NCI-H460 (cell line): ENCODE data around the gene CYP4Z1. TPM values are rescaled to one million over a fixed set of nuclear protein-coding genes. Genes with fewer than 3 reads are reported as not detected.
"Not testable (repeated sequence)": the region's sequence is repeated elsewhere in the genome, so short reads cannot be mapped to it uniquely, and the experiment has no call there.

ENCODE experiments used
- DNase-seq: peaks from one replicate; pipeline ENCODE4 v3.0.0-alpha.2; 2016; ENCODE audit warnings: low read depth; ENCODE audit errors: extremely low read depth
- total RNA-seq: library from RNA; depleted of rRNA; stranded (reverse); fragments of >200 nt; shearing (Covaris generic); gene quantifications from 2 replicates; pipeline ENCODE4 v1.2.3, GENCODE V29; 2014

Gene CYP4Z1
- total RNA-seq, 1 experiment from 2014 or later = not detected

DNA sequence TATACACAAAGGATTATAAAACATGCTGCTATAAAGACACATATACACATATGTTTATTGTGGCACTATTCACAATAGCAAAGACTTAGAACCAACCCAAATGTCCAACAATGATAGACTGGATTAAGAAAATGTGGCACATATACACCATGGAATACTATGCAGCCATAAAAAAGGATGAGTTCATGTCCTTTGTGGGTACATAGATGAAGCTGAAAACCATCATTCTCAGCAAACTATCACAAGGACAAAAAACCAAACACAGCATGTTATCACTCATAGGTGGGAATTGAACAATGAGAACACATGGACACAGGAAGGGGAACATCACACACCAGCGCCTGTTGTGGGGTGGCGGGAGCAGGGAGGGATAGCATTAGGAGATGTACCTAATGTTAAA is 60.0 kb downstream of the CYP4Z1 start:
- not testable (repeated sequence) for DNase-seq

DNA sequence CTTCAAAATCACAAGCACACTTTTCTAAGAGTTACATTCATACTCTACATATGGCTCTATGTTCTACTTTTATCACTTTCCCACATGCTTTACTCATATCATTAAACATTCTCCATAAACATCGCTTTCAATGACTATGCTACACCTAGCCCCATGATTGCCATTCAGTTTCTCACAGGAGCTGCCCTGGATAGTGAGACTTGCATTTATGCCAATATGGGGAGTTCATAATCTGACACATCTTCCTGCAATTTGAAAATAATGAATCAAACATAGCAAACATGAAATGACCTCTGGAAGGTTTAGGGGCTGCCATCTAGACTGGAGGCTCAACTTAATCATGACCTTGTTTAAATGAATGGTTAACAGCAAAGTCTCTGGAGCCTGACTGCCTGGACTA is 61.2 kb downstream of the CYP4Z1 start:
- DNase-seq = no peak

DNA sequence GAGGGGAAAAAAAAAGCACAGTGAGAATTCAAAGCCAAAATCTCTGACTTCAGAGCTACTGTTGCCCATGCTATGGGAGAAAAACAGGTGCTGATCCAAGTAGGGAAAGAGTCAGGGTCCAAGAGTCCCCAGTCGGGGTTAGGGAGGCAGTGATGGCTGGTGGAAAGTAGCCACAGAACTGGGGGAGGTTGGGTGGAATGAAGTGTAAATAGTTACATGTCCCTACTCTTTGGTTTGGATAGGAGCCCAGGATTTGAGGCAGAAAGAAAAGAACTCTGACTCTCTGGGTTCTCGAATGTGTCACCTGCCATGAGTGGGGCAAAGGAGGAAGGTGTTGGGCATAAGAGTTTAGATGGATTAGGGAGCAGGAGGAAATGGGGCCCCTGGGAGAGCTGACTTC is 61.8 kb downstream of the CYP4Z1 start:
- DNase-seq = not testable (repeated sequence)

DNA sequence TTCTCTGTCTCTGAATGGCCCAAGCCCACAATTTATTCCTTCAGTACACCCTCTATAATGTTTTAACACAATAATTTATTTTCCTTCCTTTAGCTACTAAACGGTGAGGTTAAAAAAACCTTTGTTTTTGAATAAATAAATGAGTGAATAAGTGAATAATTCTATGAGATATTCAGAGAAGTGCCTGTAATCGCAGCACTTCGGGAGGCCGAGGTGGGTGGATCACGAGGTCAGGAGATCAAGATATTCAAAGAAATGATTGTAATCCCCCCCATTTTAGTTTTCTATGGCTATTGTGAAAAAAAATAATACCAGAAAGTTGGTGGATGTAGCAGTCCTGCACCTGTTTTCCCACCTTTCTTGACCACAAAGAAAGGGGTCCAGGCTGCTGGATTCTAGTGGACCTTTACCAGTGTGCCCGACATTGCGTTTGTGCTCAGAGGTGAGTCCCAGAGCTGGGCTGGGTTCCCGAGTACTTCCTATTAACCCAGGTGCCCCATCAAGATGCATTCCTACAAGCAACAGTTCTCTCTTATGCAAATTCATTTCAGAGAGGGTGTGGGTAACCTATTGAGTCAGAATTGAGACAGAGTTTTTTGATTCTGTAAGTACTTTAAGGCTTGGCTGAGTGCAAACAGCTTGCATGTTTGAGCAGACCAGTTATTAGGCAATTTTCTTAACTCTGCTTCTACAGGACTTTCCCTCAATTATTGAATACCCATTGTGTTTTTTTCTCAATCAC is 62.6 kb downstream of the CYP4Z1 start:
- not testable (repeated sequence) for DNase-seq

DNA sequence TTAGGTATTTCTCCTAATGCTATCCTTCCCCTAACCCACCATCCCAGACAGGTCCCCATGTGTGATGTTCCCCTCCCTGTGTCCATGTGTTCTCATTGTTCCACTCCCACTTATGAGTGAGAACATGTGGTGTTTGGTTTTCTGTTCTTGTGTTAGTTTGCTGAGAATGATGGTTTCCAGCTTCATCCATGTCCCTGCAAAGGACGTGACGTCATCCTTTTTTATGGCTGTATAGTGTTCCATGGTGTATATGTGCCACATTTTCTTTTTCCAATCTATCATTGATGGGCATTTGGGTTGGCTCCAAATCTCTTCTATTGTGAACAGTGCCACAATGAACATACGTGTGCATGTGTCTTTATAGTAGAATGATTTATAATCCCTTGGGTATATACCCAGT is 65.6 kb downstream of the CYP4Z1 start:
- DNase-seq = not testable (repeated sequence)

DNA sequence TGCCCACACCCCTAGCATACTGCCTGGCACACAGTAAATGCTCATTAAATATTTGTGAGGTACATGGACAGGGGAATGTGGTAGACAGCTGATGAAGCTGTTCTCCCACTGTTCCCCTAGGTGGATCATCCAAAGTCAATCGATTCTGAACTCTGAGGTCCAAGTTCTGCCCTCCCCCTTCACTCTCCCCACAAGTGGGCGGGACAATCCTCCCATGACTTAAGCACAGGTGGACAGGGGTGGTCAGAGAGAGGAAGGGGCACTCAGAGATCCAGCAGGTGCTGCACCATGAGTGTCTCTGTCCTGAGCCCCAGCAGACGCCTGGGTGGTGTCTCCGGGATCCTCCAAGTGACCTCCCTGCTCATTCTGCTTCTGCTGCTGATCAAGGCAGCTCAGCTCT is 70.2 kb downstream of the CYP4Z1 start, which contains the start of gene CYP4A22:
Gene CYP4A22, plus strand, starts transcription at position 244 of the 400 bp plus-strand sequence. Its CDS starts 45 bp downstream, at position 289.
- DNase-seq = no peak

DNA sequence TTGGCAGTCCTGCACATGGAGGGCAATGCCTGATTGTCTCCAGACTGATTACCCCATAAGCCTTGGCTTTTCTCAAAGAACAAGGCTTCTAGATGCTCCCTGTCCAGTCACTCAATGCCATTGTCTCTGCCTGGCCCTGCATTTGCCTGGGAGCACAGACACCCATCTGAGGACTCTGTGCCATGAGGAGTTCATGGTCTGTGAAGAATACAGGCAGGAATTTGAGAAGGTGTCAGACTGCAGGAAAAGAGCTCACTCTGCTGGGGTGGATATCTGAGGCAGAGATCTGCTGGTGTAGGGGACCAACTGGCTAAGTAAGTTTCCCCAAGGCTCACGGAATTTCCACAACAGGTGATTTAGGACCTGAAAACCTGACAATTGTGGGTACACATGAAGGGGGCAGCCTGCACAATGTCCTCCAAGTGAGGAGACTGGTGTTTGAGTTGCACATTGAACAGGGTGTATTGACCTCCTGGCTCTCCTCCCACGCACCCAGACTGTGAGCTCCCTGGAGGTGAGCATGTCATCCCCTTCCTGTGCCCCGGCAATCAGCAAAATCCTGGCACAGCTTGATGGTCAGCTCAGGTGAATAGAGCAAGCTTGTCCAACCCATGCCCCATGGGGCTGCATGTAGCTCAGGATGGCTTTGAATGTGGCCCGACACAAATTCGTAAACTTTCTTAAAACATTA is 71.0 kb downstream of the CYP4Z1 start:
- no peak for DNase-seq

DNA sequence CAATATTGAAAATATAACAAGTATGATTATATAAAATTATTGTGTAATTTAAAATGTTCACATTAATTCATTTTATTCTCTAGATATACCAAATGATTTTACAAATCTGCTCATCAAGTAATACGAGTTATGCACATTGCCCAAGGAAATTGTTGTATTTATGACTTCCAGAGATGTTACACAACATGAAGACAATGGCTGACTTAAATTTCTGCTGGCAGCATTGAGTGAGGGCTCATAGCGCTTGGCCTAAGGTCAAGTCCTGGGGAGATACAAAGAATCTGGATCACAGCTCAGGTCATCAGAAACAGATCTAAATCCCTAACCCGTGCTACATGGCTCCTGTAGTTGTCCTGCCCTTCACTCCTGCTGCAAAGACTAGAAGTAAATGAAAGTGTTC is 73.3 kb downstream of the CYP4Z1 start:
- not testable (repeated sequence) for DNase-seq

DNA sequence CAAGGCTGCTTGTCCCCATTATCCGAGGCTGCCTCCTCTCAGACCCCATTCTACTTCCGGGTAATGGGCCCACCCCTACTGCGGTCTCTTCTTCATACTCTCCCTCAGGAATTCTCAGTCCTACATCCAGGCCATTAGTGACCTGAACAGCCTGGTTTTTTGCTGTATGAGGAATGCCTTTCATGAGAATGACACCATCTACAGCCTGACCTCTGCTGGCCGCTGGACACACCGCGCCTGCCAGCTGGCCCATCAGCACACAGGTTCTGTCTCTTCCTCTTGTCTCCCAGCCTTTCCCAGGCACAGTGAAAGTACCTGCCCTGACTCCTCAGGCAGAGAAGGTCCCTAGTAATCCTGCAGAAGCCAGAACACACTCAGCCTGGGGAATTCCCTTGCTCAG is 76.6 kb downstream of the CYP4Z1 start:
- DNase-seq = not testable (repeated sequence)

DNA sequence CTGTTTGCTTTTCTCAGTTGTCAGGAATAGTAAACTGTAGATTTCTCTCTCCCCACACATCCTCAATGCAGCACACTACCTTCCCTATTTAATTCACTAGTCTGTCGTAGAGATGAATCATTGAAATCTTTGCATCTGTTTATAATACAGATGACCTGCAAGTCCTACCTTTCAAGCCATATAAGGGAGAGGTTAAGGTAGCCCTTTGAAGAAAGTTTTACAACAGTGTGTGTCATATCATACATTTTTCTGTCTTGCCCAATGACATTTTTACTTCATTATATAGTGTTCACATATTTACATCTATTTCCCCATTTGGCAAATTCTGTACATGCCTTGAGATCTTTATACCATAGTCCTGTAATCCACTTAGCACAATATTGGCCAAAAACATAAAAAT is 79.5 kb downstream of the CYP4Z1 start:
- DNase-seq = not testable (repeated sequence)

DNA sequence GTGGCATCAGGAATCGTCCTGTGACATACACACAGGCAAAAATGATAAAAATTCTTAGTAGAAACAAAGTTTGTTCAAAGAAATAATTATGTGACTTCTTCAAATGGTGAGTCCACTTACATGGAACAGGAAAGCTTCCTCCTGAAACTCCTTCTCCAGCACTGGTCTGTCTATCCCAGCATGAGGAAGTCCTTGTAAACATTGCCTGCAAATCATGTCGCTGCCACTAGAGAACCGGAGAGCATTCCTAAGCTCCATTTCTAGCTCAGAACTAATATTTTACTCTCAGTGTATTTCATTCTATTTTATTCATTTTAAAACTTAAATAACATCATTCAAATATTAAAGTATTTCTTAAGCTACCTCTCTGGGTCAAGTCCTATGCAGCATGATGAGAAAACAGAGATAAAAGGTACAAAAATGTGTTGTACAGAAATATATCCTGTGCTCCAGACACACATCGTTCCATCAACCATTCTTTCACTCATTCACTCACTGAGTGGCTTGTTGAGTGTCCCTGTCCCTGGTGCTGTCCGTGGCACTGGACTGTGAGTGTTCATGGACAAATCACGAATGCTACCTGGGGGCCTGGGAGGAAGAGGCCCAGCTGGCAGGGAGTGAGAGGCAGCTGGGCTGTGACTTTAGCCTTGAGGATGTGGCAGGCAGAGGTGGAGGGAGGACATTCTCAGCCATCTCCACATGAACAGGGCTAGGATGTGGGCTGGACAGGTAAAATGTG is 80.2 kb downstream of the CYP4Z1 start:
- no peak for DNase-seq

DNA sequence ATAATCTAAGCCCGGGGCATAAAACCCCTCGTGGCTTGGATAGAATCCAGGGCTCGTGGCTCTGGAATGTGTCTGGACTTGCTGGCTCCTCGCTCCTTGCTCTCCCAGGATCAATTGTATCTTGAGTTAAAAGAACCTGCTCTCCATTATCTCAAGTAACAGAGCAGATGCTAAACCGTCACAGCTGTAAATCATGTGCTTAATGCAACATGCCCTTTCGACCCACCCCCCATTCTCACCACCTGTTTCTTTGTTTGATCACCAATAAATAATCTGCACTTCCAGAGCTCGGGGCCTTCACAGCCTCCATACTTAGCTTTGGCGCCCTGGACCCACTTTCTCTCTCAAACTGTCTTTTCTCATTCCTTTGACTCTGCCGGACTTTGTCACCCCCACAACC is 82.1 kb downstream of the CYP4Z1 start:
- DNase-seq = not testable (repeated sequence)

DNA sequence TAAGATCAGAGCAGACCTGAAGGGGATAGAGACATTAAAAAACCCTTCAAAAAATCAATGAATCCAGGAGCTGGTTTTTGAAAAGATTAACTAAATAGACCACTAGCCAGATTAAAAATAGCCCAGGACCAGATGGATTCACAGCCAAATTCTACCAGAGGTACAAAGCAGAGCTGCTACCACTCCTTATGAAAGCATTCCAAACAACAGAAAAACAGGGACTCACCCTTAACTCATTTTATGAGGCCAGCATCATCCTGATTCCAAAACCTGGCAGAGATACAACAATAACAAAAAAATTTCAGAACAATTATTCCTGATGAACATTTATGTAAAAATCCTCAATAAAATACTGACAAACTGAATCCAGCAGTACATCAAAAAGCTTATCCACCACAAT is 89.4 kb downstream of the CYP4Z1 start:
- not testable (repeated sequence) for DNase-seq

DNA sequence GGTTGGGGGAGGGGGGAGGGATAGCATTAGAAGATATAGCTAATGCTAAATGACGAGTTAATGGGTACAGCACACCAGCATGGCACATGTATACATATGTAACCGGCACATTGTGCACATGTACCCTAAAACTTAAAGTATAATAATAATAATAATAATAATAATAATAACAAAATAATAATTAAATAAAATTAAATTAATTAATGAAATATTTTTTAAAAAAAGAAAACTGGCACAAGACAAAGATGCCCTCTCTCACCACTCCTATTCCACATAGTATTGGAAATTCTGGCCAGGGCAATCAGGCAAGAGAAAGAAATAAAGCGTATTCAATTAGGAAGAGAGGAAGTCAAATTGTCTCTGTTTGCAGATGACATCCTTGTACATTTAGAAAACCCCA is 90.9 kb downstream of the CYP4Z1 start:
- DNase-seq = not testable (repeated sequence)

DNA sequence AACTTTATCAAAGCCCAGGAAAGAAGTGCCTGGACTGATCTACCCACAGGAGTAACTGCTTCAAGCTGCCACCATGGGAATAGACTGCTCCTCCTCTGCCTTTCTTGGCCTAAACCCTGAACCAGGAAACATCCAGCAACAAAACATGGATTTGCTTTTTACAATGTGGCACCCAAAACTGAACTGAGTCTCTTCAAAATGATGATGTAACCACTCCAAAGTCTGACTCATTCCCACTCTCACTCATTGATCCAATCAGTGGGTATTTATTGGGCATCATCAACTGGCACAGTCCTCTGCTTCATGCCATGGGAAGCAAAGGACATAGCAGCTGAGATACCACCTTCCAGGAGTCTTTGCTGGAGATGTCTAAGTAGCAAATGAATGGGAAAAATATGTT is 93.7 kb downstream of the CYP4Z1 start:
- no peak for DNase-seq

DNA sequence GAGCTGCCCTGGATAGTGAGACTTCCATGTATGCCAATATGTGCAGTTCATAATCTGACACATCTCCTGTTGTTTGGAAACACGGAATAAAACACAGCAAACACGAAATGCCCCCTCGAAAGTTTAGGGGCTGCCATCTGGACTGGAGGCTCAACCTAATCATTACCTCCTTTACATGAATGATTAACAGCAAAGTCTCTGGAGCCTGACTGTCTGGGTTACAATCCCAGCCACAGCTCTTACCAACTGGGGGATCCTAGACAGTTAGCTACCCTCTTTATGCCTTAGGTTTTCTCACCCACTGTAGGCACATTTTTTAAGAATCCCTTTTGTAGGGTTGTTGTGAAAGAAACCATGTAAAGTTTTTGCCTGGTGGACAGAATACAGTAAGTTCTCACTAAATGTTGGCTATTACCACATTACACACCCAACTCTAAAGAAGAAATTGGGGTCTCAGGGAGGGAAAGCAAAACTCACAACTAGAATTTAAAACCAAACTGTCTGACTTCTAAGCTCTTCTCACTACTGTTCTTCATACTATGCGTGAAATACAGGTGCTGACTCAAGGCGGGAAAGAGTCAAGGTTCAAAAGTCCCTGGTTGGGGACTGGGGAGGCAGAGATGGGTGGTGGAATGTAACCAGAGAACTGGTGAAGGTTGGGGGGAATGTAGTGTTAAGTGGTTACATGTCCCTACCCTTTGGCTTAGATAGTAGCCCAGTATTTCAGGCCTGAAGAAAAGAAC is 94.4 kb downstream of the CYP4Z1 start:
- no peak for DNase-seq

DNA sequence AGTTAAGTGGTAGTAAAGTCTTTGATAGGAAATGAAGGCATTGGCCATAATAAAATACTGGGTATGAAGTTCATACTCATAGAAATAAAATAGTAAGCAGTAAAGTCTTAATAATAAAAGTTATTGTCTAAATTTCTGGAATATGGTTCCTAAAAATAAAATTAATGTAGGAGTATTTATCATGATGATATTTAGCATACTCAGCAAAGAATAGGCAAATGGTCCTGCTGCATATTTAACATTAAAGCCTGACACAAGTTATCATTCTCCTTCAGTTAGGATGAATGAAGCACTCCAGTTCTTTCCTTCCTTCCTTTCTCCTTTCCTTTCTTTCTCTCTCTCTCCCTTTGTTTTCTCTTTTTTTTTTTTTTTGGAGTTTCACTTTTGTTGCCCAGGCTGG is 97.5 kb downstream of the CYP4Z1 start:
- no peak for DNase-seq
